SK-MEL-5 (cell line): Measurements from ENCODE around the gene GSK3A. TPM values are rescaled to one million over a fixed set of nuclear protein-coding genes. Genes with fewer than 3 reads are reported as not detected.

Source experiments
- DNase-seq: peaks from one replicate; pipeline ENCODE4 v3.0.0-alpha.2; 2016; ENCODE audit warnings: low read depth, low spot score
- in situ Hi-C: cut with HindIII; loops from 2 replicates; pipeline ENCODE4 v1.10.0; 2016; ENCODE audit warnings: low sequenced_read_pairs, high pct_unique_total_duplicates, low pct_unique_long_range_greater_than_20kb
- total RNA-seq: library from RNA; depleted of rRNA; stranded (reverse); fragments of >200 nt; shearing (Covaris generic); gene quantifications from 2 replicates; pipeline ENCODE4 v1.2.3, GENCODE V29; 2014

The GSK3A gene
- total RNA-seq, 1 experiment from 2014 or later: 19.0 TPM

DNA sequence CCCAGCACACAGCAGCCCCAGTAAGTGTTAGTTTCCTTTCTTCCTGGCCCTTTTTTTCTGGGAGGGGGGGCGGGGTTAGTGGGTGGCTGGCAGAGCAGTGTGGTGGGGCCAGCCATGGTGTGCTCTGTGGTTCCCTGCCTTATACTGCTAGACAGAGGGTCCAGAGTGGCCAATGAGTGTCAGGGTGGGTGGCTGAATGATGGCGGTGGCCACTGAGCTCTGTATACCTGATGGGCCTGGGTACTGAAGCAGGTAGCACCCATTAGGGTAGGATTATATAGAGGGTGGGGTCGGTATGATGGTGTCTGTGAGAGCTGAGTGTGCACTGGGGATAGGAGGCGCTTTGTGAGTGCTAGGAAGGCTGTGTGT lies 40.4 kb upstream of the GSK3A start:
- in situ Hi-C loops: no loop called here
- no peak for DNase-seq

DNA sequence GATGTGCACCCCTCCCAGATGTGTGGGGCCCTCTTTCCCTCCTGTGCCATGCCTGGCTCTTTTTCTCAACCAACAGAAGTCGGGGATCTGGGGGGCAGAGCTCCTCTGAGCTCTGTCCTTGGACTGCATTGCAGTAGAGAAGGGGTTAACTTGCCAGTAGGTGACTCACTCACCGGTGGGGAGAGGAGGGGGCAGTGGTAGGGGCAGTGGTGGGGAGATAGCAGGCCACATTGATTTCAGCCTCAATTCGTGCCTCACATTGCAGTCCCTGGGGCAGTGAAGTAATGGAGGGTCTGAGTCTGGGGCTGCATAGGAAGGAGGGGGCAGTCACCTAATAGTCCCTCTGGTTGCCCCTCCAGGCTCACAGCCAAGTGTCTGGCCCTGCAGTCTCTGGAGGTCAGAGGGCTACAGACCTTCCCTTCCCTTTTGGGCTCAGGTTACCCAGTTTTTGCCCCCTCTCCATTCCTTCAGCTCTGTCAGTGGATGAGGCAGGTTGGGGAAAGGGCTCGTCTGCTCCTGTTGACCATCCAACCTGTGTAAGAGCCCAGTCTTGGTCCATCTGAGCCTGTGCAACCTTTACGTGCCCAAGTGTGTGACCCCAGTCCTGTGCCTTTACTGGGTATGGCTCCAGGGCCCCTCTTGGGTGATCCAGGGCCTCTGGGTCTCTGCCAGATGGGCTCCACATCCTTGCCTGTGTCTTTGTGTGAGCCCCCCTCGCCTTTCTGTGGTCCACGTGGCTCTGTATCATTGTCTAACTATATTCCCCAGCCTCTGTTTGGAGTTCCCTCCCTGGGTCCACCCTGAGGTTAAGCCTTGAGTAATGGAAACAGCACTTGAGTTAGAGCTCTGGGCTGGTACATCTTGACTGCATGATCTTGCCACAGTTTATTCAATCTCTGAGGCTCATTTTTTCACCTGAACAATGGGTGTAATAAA lies 39.7 kb upstream of the GSK3A start:
- in situ Hi-C loops: no loop called here
- DNase-seq: no peak

DNA sequence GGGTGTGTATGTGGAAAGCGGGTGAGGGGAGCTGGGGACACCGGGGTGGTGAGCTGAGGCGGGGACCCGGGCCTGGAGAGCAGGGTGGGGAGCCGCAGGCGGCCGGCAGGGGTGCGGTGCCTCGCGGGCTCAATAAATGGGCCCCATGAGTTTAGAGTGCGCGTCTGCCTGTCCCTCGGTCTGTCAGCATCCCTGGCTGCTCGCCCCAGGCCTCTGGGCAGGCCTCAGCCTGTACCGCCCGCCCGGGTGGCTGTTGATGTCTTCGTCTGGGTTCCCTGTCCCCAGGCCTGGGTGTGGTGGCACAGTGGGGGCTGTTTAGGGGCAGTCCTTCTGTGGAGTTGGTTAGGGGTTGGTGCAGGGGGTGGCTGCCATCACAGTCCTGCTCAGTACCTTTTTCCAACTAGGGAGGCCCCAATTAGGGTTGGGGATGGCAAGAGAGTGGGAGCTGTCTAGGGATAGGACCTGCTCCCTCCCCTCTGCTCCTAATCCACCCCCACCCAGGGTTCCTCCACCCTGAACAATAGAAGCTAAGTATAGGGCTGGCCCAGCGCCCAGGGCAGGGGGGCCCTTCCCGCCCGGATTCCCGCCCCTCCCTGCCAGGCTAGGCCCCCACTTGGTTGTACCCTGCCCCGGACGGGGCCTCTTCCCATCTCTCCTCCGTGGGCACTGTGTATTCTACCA lies 38.9 kb upstream of the GSK3A start:
- in situ Hi-C loops: no loop called here
- DNase-seq: no peak

DNA sequence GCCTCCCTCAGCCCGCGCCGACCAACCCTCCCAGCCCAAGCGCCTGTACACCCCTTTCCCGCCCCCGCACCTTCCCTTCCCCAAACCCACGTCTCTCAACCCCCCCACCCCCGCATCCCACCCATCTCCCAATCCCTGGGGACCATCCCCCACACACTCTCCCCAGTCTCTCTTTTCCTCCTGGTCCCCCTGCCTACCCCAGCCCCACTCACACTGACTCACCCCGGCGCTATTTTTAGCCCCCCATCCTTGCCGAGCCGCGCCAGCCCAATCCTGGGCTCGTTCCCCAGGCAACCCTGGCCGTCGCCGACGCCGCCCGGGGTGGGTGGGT lies 38.4 kb upstream of the GSK3A start:
- no peak for DNase-seq
- in situ Hi-C loops: no loop called here

DNA sequence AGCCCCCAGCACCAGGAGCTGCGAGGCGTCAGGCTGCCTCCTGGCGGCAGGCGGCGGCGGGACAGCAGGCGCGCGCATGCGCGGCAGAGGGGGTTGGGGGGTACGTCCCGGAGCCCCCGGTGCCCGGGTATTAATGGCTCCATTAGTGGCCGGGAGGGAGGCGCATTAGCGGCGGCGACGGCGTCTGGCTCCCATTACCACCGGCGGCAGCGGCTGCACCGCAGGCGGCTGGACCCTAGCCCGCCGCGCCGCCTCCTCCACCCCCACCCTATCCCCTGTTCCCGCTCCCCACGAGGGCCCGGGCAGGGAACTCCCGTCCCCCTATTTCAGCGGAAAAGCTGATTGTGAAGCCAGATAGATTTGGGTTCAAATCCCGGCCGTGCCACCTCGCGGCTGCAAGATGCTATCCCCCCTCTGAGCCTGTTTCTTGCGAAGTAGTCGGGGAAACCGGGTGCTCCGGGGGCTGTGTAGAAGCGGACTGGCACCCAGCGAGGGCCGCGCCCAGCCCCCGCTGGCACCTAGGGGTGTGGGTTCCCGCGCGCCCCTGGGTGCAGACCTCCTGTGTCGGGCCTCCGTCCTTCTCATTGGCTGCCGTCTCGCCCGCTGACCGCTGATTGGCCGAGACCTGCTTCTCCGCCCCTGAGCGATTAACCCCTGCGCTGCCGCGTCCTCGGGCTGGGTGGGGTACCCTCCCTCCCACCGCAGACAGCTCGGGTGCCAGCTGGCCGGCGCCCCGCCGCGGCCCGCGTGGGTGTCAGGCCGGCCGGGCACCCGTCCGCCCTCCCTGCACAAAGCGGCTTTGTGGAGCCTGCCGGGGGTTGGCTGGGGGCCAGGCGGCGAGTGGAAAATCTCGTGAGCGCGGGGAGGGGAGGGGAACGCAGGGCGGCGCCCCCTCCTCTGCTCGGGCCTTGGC lies 37.8 kb upstream of the GSK3A start:
- DNase-seq: peak; percentile 86
- in situ Hi-C loops: no loop called here

DNA sequence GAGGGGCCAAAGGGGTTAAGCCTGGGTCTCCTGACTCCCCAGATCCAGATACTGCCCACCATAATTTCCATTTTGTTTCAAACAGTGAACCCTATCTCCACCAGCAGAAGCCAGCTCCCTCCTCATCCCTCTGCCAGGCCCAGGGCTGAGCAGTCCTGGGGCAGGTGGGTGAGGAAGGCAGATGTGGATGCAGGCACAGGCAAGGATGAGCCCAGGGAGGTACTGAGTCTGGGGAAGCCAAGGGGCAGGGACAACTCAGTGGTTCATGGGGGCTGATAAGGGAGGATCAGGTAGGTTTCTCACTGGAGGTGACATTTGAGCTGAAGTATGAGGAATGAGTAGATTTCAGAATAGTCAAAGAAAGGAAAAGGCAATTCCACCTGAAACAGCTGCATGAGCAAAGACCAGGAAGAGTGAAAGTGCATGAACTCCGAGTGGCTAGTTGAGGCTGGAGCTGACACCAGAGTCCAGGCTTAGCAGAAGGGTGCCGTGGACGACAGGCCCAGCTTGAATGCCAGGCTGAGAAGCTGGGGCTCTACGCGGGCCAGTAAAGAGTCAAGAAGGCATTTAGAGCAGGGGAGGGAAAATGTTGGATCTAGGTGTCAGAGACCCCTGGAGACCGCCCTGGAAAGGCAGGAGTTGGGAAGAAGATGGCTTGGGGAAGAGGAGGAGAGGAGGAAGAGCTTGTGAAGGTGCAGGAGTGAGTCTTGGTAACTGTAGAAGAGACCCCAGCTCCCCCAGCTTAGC lies 36.9 kb upstream of the GSK3A start:
- in situ Hi-C loops: no loop called here

DNA sequence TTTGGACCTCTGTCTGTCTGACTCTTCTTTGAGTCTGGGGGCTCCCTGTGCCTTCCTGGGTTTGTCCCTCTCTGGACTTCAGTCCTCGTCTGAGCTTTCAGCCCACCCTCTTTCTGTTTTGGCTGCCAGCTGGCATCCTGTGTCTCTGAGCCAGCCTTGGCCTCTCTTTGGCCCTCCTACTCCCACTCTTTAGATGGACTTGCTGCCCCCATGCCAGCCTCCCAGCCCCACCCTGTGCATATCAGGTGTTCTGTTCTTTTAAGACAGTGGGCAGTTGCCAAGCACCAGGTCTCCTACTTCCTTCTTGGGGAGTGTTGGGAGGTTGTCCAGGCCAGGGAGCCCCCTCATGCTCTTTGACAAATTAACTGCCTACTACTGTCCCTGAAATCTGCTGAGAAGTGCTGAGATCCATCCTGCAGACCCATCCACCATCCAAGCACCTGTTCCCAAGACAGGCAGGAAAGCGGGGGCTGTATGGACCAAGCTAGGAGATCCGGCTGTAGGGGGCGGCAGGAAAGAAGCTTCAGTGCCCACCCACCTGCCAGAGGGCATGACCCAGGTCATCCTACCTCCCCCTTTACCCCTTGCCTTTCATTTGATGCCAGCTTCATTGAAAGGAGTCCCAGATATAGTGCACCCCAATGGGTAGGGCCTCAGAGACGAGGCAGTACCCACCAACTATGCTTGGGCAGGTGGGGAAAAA lies 36.2 kb upstream of the GSK3A start:
- DNase-seq: no peak
- in situ Hi-C loops: no loop called here

More for the DNA sequence above, 36.9 kb upstream of the GSK3A start:
- no peak for DNase-seq

DNA sequence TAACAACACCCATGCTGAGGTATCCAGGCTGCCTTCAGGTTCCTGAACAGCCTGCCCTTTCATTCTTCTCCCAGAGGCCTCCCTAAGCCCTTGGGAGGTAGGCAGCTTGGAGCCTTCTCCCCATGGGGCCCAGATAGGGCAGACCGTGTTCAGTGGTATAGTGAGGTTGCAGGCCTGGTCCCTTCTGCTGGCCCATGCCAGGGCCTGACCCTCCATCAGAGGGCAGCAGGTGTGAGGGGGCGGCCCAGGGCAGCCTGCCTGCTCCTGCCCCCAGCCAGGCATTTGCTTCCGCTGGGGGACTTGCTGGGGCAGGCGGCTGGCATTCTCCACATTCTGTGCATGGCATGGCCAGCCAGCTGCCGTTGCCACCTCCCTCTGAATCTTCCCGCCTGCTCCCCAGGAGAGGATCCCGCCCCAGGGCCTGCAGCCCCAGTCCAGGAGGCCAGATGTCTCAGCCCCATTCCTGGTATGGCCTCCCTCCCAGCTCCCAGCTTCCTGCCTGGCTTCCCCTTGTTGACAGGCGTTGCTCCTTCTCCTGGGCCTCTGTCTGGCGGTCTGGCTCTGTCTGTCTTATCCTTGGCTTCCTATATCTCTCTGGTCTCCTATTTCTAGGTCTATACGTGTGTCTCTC lies 35.5 kb upstream of the GSK3A start:
- DNase-seq: no peak
- in situ Hi-C loops: no loop called here

DNA sequence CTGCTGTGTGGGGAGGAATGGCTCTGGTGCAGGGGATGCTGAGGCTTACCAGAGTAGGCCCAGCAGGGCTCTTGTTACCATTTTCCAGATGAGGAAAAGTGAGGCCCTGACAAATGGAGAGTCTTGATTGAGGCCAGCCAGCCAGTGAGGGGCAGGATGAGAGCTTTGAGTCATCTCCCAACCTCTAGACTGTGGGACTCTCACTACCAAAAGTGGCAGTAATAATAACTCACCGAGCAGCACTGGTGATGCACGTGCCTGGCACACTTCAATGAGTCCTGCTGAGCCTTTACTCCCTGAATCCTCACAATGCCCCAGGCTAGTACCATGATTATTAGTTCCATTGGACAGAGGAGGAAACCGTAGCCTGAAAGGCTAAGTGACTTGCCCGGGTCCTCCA lies 34.4 kb upstream of the GSK3A start:
- in situ Hi-C loops: no loop called here
- DNase-seq: no peak

DNA sequence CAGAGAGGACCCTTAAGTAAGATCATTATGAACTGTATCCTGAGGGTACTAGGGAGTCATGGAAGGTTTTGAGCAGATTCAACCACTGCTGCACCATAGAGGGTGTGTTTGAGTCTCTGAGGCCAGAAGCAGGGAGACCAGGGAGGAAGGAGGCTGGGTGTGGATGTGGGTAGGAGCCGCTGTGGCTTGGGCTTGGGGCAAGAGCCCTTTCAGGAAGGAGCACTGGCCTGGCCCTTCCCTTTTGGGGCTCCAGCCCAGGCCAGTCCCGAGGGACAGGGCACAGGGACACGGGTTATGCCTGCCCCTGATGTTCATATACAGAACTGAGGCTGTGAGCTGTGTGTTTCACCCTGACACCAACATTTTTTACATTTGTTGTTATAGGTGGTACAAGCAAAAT lies 33.9 kb upstream of the GSK3A start:
- no peak for DNase-seq
- in situ Hi-C loops: no loop called here

DNA sequence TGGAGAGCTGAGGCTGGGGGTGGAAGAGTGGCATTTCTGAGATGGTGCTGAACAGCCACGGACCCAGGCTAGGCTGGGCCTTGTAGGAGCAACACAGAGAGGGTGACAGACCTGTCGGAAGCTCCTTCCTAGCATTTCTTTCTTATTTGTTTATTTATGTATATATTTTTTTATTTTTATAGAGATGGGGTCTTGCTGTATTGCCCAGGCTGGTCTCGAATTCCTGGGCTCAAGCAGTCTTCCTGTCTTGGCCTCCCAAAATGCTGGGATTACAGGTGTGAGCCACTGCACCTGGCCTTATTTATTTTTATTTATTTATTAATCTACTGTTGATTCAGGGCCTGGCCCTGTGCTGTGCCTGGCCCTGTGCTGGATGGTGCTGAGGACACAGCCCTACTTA lies 33.1 kb upstream of the GSK3A start:
- DNase-seq: no peak
- in situ Hi-C loops: no loop called here

DNA sequence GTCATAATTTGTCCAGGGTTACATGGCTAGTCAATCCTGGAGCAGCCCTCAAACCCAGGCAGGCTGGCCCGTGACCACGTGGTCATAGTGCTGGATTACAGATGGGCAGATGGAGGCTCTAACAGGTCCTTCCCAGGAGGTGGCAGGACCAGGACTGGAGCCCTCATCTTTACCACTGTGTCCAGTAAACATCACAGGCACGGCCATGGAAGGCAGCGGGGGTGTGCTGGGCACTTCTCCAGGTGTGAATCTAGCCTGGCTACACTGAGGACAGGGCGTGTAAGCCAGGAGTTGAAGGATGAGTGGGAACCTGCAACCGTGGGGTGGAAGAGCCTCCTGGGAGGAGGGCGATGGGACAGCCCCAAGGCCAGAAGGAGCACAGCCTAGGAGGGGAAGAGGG lies 32.7 kb upstream of the GSK3A start:
- DNase-seq: no peak
- in situ Hi-C loops: no loop called here

DNA sequence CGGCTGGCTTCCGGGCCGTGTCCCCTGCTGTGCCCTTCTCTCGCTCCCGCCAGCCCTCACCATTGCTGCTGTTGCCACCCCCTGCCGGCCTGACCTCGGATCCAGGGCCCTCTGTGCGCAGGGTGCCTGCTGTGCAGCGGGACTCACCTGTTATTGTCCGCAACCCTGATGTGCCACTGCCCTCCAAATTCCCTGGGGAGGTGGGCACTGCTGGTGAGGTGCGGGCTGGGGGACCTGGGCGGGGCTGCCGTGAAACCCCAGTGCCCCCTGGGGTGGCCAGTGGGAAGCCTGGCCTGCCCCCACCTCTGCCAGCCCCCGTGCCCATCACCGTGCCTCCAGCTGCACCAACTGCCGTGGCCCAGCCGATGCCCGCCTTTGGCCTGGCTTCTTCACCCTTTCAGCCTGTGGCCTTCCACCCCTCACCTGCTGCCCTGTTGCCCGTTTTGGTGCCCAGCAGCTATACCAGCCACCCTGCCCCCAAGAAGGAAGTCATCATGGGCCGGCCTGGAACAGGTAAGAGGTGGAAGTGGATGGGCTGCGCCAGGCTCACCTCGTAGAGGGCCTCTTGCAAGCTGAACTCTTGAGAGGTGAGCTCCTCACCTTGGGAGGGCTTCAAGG lies 31.8 kb upstream of the GSK3A start:
- in situ Hi-C loops: no loop called here
- no peak for DNase-seq

DNA sequence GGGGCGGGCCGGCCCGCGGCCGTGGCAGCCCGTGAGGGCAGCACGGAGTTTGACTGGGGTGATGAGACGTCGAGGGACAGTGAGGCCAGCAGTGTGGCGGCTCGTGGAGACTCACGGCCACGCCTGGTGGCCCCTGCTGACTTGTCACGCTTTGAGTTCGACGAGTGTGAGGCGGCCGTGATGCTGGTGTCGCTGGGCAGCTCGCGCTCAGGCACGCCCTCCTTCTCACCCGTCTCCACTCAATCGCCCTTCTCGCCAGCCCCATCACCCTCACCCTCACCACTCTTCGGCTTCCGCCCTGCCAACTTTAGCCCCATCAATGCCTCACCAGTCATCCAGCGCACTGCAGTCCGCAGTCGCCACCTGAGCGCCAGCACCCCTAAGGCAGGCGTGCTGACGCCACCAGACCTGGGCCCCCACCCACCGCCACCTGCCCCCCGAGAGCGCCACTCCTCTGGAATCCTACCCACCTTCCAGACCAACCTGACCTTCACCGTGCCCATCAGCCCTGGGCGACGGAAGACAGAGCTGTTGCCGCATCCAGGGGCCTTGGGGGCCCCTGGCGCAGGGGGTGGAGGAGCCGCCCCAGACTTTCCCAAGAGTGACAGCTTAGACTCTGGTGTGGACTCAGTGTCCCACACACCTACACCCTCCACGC lies 31.1 kb upstream of the GSK3A start:
- in situ Hi-C loops: no loop called here
- DNase-seq: no peak

DNA sequence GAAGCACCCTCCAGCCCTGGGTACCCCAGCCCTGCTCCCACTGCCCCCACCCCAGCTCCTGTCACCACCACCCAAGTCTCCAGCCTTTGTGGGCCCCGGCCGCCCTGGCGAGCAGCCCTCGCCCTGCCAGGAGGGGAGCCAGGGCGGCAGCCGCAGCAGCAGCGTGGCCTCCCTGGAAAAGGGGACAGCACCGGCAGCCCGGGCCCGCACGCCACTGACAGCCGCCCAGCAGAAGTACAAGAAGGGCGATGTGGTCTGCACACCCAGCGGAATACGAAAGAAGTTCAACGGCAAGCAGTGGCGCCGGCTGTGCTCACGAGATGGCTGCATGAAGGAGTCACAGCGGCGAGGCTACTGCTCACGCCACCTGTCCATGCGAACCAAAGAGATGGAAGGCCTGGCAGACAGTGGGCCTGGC lies 30.6 kb upstream of the GSK3A start:
- in situ Hi-C loops: no loop called here
- no peak for DNase-seq

DNA sequence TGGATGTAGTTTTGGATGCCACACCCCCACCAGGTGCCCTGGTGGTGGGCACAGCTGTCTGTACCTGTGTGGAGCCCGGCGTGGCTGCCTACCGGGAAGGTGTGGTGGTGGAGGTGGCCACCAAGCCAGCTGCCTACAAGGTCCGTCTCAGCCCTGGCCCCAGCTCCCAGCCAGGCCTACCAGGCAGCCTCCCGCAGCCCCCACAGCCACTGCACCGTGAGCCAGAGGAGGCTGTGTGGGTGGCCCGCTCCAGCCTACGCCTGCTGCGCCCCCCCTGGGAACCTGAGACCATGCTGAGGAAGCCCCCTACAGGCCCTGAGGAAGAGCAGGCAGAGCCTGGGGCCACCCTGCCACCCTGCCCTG lies 30.1 kb upstream of the GSK3A start:
- DNase-seq: no peak
- in situ Hi-C loops: no loop called here
